Activated CD4-positive, alpha-beta T cell treated with anti-CD3 and anti-CD28 coated beads for 4 hours (primary cell): ENCODE results near the gene SEM1.
A peak's percentile ranks its signal among the peaks of the same experiment; 100 is the strongest.
"Not testable (repeated sequence)": the region's sequence is repeated elsewhere in the genome, so short reads cannot be mapped to it uniquely, and the experiment has no call there.

Experiments used
- DNase-seq, 2 donors: peaks; one replicate each; pipeline ENCODE4 v3.0.0-alpha.2; 2020

The SEM1 gene

DNA sequence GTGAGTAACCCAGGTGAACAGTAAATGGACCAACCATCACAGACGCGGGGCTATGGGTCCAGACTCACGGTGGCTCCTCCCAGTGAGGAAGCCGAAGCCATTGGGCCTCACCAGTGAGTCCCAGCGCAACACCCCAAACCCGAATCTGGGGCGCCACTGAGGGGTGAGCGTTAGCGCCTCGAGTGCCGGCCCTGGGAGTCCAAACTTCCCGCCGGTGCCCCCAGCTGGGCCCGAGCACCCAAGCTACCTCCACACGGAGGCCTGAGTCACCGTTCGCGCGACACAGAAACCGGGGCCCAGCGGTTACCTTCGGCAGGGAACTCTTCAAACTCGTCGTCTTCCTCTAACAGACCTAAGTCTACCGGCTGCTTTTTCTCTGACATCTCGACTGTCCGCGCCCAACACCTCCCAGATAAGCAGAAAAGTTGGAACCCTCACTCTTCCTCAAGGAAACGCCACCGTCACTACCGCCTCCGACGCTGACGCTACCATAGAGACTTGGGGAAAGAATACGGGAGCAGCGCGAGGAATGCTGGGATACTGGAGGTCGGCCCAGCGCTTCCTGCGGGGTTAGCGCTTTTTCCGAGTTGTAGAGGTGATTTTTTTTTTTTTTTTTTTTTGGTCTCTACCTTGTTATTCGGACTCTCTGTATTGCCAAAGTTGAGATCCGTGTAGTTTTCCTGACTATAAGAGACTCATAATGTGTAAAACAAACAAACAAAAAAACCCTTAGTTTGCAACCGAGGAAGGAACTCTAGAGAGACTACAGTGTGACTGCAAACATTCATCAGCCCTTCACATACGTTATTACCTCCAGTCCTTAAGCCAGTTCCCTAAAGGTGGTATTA, at the start of gene SEM1:
Gene SEM1 (minus strand): TSS at position 466 of the 848 bp plus-strand sequence. CDS start 83 bp downstream, at position 383.
- peak; percentile 58 to 63 for DNase-seq

- not testable (repeated sequence) for DNase-seq
These were observed 48.2 kb upstream of the SEM1 start for GRCh38 chr7:96757880-96758279.

- no peak for DNase-seq
These were observed 37.8 kb upstream of the SEM1 start for GRCh38 chr7:96747418-96747940.

DNA sequence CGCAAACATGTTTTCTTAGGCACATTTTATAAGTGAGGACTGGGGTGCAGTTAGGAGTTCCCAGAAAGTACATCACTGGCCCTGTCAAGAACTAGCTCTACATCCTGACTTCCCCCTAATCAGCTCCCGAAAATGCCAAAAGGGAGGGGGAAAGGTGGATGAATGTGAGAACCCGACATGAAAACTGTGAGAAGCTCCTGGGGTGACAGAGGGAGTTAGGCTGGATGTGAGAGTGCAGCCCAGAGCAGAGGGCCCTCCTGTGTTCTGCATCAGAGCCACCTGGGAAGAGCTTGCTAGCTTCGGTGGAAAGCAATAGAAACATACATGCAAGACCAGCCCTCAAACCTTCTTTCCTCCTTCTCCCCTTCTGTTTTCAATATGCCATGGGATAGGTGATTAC, 30.5 kb upstream of the SEM1 start:
- no peak for DNase-seq

GRCh38 chr7:96739609-96740008, 30.0 kb upstream of the SEM1 start:
- DNase-seq, result no peak

- DNase-seq, result no peak
These were observed 29.5 kb upstream of the SEM1 start for GRCh38 chr7:96739167-96739566.

DNA sequence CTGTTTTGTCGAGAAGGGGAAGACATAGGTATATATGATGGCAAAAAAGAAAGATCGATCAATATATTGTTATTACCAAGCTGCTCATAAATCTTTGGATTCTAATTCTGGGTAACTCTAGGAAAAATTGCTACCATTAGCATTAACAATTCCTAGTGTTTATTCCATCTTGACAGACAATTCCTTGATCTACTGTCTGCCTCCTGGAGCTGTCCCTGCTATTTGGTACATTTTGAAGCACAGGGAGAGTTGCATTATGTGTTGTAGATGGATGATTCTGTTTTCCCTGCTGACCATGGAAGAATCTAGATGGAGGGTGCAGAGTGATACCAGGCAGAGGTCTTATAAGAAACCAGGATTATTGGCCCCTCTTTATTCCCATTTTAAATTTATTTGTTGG, 29.1 kb upstream of the SEM1 start:
- DNase-seq, result no peak

DNA sequence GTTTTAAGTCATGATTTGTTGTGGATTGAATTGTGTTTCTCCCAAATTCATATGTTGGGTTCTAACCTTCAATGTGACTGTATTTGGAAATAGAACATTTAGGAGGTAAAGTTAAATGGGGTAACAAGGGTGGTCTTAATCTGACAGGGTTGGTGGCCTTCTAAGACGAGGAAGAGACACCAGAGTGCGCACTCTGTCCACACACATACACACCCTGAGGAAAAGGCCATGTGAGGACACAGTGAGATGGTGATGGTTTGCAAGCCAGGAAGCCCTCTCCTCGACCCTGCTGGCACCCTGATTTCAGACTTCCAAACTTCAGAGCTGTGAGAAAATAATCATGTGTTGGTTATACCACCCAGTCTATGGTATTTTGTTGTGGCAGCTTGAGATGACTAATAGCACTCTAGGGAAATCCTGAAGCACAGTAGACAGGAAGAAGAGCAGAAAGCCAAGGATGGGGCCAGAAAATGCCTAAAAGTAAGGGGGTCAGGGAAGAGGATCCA, 28.0 kb upstream of the SEM1 start:
- no peak for DNase-seq

DNA sequence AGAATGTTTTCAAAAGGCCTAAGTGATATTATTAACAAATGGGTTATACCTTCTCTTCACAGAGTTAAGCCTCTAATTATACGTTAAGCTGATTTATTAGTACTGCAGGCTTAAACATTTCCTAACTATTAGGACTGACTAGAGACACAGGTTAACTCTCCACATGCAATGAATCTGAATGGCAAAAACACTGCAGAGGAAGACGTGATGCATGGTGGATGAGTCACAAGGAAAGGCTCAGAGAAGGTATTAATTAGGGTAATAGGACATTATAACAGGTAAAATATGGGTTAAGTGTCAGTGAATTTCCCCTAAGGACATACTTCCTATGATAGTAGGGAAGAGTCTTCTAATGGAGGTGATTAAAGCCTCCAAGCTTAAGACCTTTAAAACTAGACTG, 24.7 kb upstream of the SEM1 start:
- no peak for DNase-seq

DNA sequence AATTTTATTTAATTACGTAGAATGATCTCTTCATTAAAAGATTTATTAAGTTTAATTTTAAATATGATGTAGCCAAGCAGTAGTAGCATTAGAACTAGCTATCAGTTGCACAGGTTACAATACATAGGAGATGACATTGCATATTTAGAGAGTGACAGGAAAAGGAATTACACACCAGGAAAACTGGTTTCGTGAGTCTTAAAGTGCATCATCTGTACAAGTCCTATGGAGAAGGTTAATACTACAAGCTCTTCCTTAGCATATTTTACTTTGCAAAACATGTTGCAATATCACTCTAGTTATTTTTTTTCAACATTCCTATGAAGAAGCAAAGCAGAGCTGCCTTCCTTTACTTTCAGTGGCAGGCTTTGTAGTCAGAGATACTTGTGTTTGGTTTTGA, 20.2 kb upstream of the SEM1 start:
- DNase-seq, result no peak

DNA sequence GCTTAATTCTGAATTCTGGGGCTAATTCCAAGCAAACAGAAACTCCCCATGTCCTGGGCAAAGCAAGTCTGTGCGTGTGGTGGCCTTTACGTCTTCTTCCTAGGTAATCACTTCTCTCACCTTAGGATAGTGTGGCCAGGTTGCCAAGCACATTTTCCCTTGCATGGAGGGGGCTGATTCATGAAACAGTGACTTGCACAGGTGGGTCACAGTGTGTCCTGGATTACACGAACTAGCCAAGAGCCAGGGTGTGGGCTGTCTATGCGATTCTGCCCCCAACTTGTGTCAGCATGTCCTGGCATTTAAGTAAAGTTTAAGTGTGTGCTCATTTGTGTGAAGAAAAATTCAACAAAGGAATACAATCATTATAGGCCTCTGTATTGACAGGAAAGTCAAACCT, 18.5 kb upstream of the SEM1 start:
- no peak for DNase-seq

- no peak for DNase-seq
These were observed 18.0 kb upstream of the SEM1 start for GRCh38 chr7:96727534-96728088.

DNA sequence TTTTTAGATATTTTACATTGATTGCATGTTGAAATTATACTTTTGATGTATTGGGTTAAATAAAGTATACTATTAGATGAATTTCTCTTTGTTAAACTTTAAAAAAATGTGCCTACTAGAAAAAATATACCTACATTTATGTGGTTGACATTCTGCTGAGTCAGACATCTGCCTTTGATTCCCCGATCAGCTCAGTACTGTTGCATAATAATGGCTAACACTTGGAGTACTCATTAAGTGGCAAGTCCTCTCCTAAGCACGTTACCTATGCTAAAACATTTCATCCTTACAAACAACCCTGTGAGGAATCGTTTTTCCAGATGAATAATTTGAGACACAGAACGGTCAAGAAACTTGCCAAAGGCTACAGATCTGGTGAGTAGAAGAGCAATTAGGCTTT, 14.0 kb upstream of the SEM1 start:
- DNase-seq, result no peak

DNA sequence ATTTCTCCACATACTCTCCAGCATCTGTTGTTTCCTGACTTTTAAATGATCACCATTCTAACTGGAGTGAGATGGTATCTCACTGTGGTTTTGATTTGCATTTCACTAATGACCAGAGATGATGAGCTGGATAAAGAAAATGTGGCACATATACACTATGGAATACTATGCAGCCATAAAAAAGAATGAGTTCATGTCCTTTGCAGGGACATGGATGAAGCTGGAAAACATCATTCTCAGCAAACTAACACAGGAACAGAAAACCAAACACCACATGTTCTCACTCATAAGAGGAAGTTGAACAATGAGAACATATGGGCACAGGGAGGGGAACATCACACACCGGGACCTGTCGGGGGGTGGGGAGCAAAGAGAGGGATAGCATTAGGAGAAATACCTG, 13.3 kb upstream of the SEM1 start:
- DNase-seq, result not testable (repeated sequence)

GRCh38 chr7:96720843-96721242, 11.2 kb upstream of the SEM1 start:
- DNase-seq, result no peak

DNA sequence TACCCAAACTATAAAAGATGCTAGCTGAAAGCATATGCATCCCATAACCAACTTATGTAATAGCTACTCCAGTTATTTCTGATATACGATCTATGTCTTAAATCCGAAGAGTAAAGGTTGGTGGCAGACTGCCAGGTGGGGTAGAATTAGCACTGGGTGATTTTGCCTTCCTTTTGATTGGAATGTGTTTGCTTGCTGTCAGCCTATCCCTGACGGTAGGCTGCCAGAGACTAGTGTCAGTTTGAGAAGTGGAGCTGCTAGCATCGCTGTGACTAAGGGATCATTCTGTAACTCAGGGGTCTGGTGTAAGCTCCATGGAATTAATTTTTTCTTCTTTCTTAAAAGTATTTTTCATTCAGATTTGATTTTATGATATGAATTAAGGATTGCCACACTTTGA, 9.5 kb upstream of the SEM1 start:
- DNase-seq, result no peak

- no peak for DNase-seq
These were observed 8.7 kb upstream of the SEM1 start for GRCh38 chr7:96718107-96719003.

GRCh38 chr7:96713037-96713436, 3.4 kb upstream of the SEM1 start:
- no peak for DNase-seq

DNA sequence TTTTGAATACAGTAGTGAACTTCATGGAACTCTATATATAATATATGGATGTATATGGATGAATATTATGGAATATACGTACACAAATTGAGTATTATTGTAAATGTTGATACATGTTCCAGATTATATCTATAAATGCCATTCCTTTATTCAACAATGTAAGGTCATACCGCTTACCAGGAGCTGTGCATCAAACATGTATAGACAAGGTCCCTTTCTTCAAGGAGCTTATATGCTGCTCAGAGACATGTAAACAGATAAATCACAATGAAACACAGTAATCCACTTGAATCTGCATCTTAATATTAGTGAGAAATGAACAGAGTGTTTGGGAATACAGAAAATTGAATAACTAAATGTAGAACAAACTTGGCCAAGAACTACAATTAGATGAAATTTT, 898 bp upstream of the SEM1 start:
- no peak for DNase-seq

DNA sequence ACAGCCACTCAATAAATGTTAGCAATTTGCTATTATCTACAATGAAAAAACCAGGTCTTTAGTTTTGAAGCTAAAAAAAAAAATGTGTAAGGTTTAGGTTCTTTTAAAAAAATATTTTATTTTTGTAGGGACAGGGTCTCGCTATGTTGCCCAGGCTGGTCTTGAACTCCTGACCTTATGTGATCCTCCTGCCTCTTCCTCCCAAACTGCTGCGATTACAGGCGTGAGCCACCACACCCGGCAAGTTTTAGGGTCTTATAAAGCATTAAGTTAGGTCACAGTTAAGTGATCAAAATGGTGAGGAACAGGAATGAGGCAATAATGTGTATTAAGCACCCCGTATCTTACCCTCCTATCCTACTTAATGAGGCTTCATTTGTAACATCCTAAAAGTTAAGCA, 774 bp downstream of the SEM1 start:
- no peak for DNase-seq

DNA sequence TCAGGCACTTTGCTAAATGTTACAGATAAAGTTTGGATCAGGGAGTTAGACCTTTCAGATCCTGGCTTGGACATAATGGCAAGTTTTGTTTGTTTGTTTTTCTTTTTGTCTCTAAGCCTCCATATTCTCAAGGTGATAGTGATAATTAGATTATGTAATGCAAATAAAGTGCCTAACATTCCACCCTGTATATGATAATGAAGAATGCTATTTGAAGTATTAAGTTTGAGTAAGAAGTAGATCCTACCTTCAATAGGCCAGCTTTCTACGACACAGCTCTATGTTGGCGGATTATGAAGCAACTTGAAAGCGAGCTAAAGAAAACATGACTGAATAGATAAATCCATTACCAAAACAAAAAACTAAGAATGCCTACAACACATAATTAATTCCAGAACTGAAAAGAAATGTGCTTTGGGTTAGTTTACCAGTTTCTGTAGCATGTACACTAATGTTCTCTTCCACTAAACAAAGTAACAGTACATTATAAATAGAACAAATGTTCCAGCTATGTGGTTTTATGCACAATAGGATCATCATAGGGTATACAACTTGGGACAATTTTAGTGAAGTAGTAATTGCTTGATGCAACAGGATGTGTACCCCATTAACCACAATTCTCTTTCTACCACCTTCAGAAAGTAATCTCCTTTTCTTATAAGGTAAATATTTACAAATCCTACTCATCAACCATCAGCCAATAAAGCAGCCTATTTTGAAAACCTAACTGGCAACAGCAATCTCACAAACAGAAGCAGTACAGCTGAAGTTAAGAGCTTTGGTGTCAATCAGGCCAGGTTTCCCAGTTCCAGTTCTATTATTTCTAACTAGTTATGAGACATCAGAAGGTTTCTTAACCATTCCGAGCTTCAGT, 1.5 kb downstream of the SEM1 start:
- DNase-seq, result no peak

GRCh38 chr7:96701258-96701657, 8.4 kb downstream of the SEM1 start:
- no peak for DNase-seq
